HG03108 (cell line): ENCODE measurements around the gene HSPA6.
"Not testable (repeated sequence)": the region's sequence is repeated elsewhere in the genome, so short reads cannot be mapped to it uniquely, and the experiment has no call there.

Experiments used
- ATAC-seq: cut with Tn5 transposase; IDR thresholded peaks from one replicate; pipeline ENCODE4 v1.9.1; 2021; ENCODE audit warnings: moderate library complexity; ENCODE audit not compliant: unreplicated experiment

HSPA6 gene

GRCh38 chr1:161502641-161503393 lies 21.5 kb upstream of the HSPA6 start:
- no peak for ATAC-seq

- ATAC-seq, result no peak
Measured at GRCh38 chr1:161503394-161503748, 21.0 kb upstream of the HSPA6 start.

GRCh38 chr1:161505686-161506085 lies 18.7 kb upstream of the HSPA6 start:
- ATAC-seq, result no peak

- no peak for ATAC-seq
Measured at GRCh38 chr1:161506336-161507223, 17.8 kb upstream of the HSPA6 start.

GRCh38 chr1:161510477-161510876 lies 13.9 kb upstream of the HSPA6 start:
- no peak for ATAC-seq

- ATAC-seq, result no peak
Measured at GRCh38 chr1:161511018-161511755, 13.2 kb upstream of the HSPA6 start.

- ATAC-seq, result no peak
Measured at GRCh38 chr1:161511756-161512060, 12.6 kb upstream of the HSPA6 start.

GRCh38 chr1:161512636-161513447 lies 11.5 kb upstream of the HSPA6 start:
- not testable (repeated sequence) for ATAC-seq

GRCh38 chr1:161513448-161513780 lies 10.9 kb upstream of the HSPA6 start:
- ATAC-seq, result not testable (repeated sequence)

GRCh38 chr1:161513953-161514352 lies 10.4 kb upstream of the HSPA6 start:
- ATAC-seq, result not testable (repeated sequence)

GRCh38 chr1:161523041-161523816 lies 1.1 kb upstream of the HSPA6 start:
- ATAC-seq, result not testable (repeated sequence)

GRCh38 chr1:161524742-161525291 lies 477 bp downstream of the HSPA6 start:
- not testable (repeated sequence) for ATAC-seq

- ATAC-seq, result not testable (repeated sequence)
Measured at GRCh38 chr1:161525321-161525720, 981 bp downstream of the HSPA6 start.

GRCh38 chr1:161525918-161526317 lies 1.6 kb downstream of the HSPA6 start:
- not testable (repeated sequence) for ATAC-seq

- not testable (repeated sequence) for ATAC-seq
Measured at GRCh38 chr1:161528550-161528949, 4.2 kb downstream of the HSPA6 start.

- not testable (repeated sequence) for ATAC-seq
Measured at GRCh38 chr1:161529463-161530104, 5.2 kb downstream of the HSPA6 start.

GRCh38 chr1:161530158-161530557 lies 5.8 kb downstream of the HSPA6 start:
- ATAC-seq, result peak; percentile 33

GRCh38 chr1:161530671-161531641 lies 6.6 kb downstream of the HSPA6 start:
- peak; percentile 54 for ATAC-seq
